Ureter (tissue), 1 donor: ENCODE data around the gene GBA3. TPM values are rescaled to one million over a fixed set of nuclear protein-coding genes. Genes with fewer than 3 reads are reported as not detected.

Experiments used
- DNase-seq: peaks from one replicate; pipeline ENCODE4 v3.0.0-alpha.2; 2020; ENCODE audit warnings: low spot score
- total RNA-seq: library from RNA; stranded (reverse); gene quantifications from one replicate; pipeline ENCODE4 v1.2.4, GENCODE V29; 2023
- donor health status: DM: yes; HTN: yes; CAD: no.

The GBA3 gene
- total RNA-seq, 1 donor from 2014 or later, result 0.44 TPM

- no peak for DNase-seq
Observed at GRCh38 chr4:22780797-22781196, 88.1 kb downstream of the GBA3 start.

- DNase-seq, result no peak
Observed at GRCh38 chr4:22787753-22788375, 95.1 kb downstream of the GBA3 start.

GRCh38 chr4:22790631-22791030, 97.9 kb downstream of the GBA3 start:
- DNase-seq, result no peak

GRCh38 chr4:22794732-22795131, 102.0 kb downstream of the GBA3 start:
- no peak for DNase-seq

GRCh38 chr4:22801391-22801790, 108.7 kb downstream of the GBA3 start:
- DNase-seq, result no peak

- DNase-seq, result no peak
Observed at GRCh38 chr4:22802876-22803275, 110.1 kb downstream of the GBA3 start.

- DNase-seq, result no peak
Observed at GRCh38 chr4:22803512-22803911, 110.8 kb downstream of the GBA3 start.

- DNase-seq, result no peak
Observed at GRCh38 chr4:22814906-22815305, 122.2 kb downstream of the GBA3 start.

- DNase-seq, result no peak
Observed at GRCh38 chr4:22824091-22824490, 131.4 kb downstream of the GBA3 start.

GRCh38 chr4:22842360-22843018, 149.8 kb downstream of the GBA3 start:
- DNase-seq, result no peak

GRCh38 chr4:22848332-22848731, 155.6 kb downstream of the GBA3 start:
- no peak for DNase-seq

- DNase-seq, result no peak
Observed at GRCh38 chr4:22850055-22850454, 157.3 kb downstream of the GBA3 start.

GRCh38 chr4:22850630-22851029, 157.9 kb downstream of the GBA3 start:
- no peak for DNase-seq

GRCh38 chr4:22857411-22857810, 164.7 kb downstream of the GBA3 start:
- DNase-seq, result no peak

- no peak for DNase-seq
Observed at GRCh38 chr4:22859318-22859717, 166.6 kb downstream of the GBA3 start.

Other genes with a start within 250 kb of the GBA3 start
- 24.8 TPM for gene ADGRA3, start 176.9 kb upstream of the GBA3 start, total RNA-seq